Measurements from ENCODE around the gene TOPBP1.

Gene TOPBP1

GRCh38 chr3:133676336-133677118 lies 14.8 kb upstream of the TOPBP1 start:
- H2AFZ ChIP-seq (ENCODE audit: low read depth, low read length), result no peak overlapping the region; the same call in 1 of the 2 replicates
- peaks cover 12% of the 10 kb centered on the region; the same call in 1 of the 2 replicates for H3K27me3 ChIP-seq (ENCODE audit: low read depth, low read length)
- peak overlapping the region; percentile 21; the same call in 1 of the 2 replicates for H3K4me2 ChIP-seq (ENCODE audit: low read length)

GRCh38 chr3:133675631-133676335 lies 14.0 kb upstream of the TOPBP1 start:
- H3K9ac ChIP-seq (ENCODE audit: low read length), result no peak overlapping the region
- H3K9me3 ChIP-seq (ENCODE audit: insufficient read depth, low read length), result no peaks in the 10 kb centered on the region
- TF ChIP-seq, protein P1, sequence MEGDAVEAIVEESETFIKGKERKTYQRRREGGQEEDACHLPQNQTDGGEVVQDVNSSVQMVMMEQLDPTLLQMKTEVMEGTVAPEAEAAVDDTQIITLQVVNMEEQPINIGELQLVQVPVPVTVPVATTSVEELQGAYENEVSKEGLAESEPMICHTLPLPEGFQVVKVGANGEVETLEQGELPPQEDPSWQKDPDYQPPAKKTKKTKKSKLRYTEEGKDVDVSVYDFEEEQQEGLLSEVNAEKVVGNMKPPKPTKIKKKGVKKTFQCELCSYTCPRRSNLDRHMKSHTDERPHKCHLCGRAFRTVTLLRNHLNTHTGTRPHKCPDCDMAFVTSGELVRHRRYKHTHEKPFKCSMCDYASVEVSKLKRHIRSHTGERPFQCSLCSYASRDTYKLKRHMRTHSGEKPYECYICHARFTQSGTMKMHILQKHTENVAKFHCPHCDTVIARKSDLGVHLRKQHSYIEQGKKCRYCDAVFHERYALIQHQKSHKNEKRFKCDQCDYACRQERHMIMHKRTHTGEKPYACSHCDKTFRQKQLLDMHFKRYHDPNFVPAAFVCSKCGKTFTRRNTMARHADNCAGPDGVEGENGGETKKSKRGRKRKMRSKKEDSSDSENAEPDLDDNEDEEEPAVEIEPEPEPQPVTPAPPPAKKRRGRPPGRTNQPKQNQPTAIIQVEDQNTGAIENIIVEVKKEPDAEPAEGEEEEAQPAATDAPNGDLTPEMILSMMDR (IDR thresholded peaks at IDR 0.05; ENCODE audit: low read depth, low read length), result no peak
- no peak for TF ChIP-seq EZH2phosphoT487 (IDR thresholded peaks at IDR 0.05; ENCODE audit: low read depth)
- peaks cover 15% of the 10 kb centered on the region for H3K27me3 ChIP-seq (ENCODE audit: low read depth, low read length)
- H4K20me1 ChIP-seq (ENCODE audit: insufficient read depth, low read length), result no peaks in the 10 kb centered on the region
- no peaks in the 10 kb centered on the region for H3K36me3 ChIP-seq (replicated peaks; ENCODE audit: low read depth, low read length)
- 0 out of 2 replicates have a peak, but pooled peaks cover 3% of the 10 kb centered on the region for H3K4me1 ChIP-seq (ENCODE audit: low read length)
- no peak overlapping the region for H3K27ac ChIP-seq (ENCODE audit: low read length)
- H3K79me2 ChIP-seq (ENCODE audit: low read length), result no peaks in the 10 kb centered on the region
- H2AFZ ChIP-seq (ENCODE audit: low read depth, low read length), result no peak overlapping the region
- peak overlapping the region; percentile 21; the same call in 1 of the 2 replicates for H3K4me2 ChIP-seq (ENCODE audit: low read length)
- no peak overlapping the region for H3K4me3 ChIP-seq (ENCODE audit: low read length)

More at GRCh38 chr3:133676336-133677118, 14.8 kb upstream of the TOPBP1 start:
- no peak overlapping the region for H3K4me3 ChIP-seq (ENCODE audit: low read length)
- TF ChIP-seq, protein P1 (IDR thresholded peaks at IDR 0.05; ENCODE audit: low read depth, low read length), result no peak
- TF ChIP-seq EZH2phosphoT487 (IDR thresholded peaks at IDR 0.05; ENCODE audit: low read depth), result no peak
- no peak overlapping the region for H3K9ac ChIP-seq (ENCODE audit: low read length)
- no peaks in the 10 kb centered on the region for H3K36me3 ChIP-seq (replicated peaks; ENCODE audit: low read depth, low read length)
- 0 out of 2 replicates have a peak, but pooled peaks cover 3% of the 10 kb centered on the region for H3K4me1 ChIP-seq (ENCODE audit: low read length)
- no peaks in the 10 kb centered on the region for H3K9me3 ChIP-seq (ENCODE audit: insufficient read depth, low read length)
- no peaks in the 10 kb centered on the region for H4K20me1 ChIP-seq (ENCODE audit: insufficient read depth, low read length)
- H3K79me2 ChIP-seq (ENCODE audit: low read length), result no peaks in the 10 kb centered on the region
- no peak overlapping the region for H3K27ac ChIP-seq (ENCODE audit: low read length)

DNA sequence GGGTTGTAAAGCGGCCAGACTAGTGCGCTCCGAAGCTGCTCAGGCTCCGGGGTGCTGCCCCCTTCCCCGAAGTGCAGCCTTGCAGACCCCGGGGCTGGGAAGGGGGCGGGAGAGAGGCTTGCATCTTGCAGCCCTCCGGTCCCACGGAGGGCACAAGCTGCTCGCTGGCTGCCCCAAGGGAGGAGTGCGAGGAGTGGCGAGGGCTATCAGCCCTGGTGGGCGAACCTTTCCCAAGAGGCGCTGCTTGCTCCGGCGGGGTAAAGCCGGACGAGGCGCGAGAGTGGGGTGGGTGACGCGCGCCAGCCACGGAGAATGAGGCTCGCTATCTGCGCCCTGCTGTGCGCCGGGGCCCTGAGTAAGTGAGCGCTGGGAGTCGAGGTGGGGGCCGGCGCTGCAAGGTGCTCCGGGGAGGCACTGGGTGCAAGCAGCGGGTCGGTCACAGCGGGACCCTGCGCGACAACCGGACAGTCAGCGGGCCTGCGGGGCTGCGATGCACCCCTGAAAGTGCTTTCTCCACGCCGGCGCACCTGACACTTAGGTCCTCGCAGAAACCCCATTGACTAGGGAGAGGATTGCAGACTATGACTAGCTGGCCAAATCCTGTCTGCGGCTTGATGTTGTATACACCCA lies 12.7 kb upstream of the TOPBP1 start:
- H3K4me1 ChIP-seq (ENCODE audit: low read length), result 0 out of 2 replicates have a peak, but pooled peaks cover 3% of the 10 kb centered on the region
- H3K9me3 ChIP-seq (ENCODE audit: insufficient read depth, low read length), result no peaks in the 10 kb centered on the region
- no peak overlapping the region for H3K4me3 ChIP-seq (ENCODE audit: low read length)
- H2AFZ ChIP-seq (ENCODE audit: low read depth, low read length), result no peak overlapping the region
- H3K9ac ChIP-seq (ENCODE audit: low read length), result no peak overlapping the region
- H3K27ac ChIP-seq (ENCODE audit: low read length), result no peak overlapping the region
- TF ChIP-seq, protein P1 (IDR thresholded peaks at IDR 0.05; ENCODE audit: low read depth, low read length), result no peak
- no peak for TF ChIP-seq EZH2phosphoT487 (IDR thresholded peaks at IDR 0.05; ENCODE audit: low read depth)
- H3K79me2 ChIP-seq (ENCODE audit: low read length), result no peaks in the 10 kb centered on the region
- H4K20me1 ChIP-seq (ENCODE audit: insufficient read depth, low read length), result no peaks in the 10 kb centered on the region
- no peak overlapping the region for H3K4me2 ChIP-seq (ENCODE audit: low read length)
- H3K36me3 ChIP-seq (replicated peaks; ENCODE audit: low read depth, low read length), result no peaks in the 10 kb centered on the region
- H3K27me3 ChIP-seq (ENCODE audit: low read depth, low read length), result peaks cover 23% of the 10 kb centered on the region
